ENCODE measurements around the gene HBB. TPM values are rescaled to one million over a fixed set of nuclear protein-coding genes. Genes with fewer than 3 reads are reported as not detected.

HBB gene
- polyA plus RNA-seq, 1 experiment = not detected

GRCh38 chr11:5242208-5242607, 15.3 kb upstream of the HBB start:
- Histone ChIP-seq H3K27me3 (ENCODE audit: control insufficient read depth, insufficient read depth, low read length) (no peaks in the 10 kb centered on the region), H3K36me3 (ENCODE audit: control insufficient read depth, insufficient read depth, low read length) (no peaks in the 10 kb centered on the region), H3K4me3 (ENCODE audit: low read depth, low read length) (no peak overlapping the region)
- ChIA-PET CTCF (interaction anchor here (0.6 kb wide), 1 partner anchor 94 kb away, joined by 3 read pairs; no protein-coding TSS in a partner anchor), POLR2A (no interaction called here)
- no peak for DNase-seq (ENCODE audit: low read depth)
- TF ChIP-seq CTCF (IDR thresholded peaks at IDR 0.05; ENCODE audit: insufficient read depth, low read depth, low read length) = no peak

- Histone ChIP-seq H3K36me3 (ENCODE audit: control insufficient read depth, insufficient read depth, low read length) (no peaks in the 10 kb centered on the region), H3K4me3 (ENCODE audit: low read depth, low read length) (no peak overlapping the region), H3K27me3 (ENCODE audit: control insufficient read depth, insufficient read depth, low read length) (no peaks in the 10 kb centered on the region)
- DNase-seq (ENCODE audit: low read depth) = no peak
- ChIA-PET POLR2A (no interaction called here), CTCF (interaction anchor here (0.6 kb wide), 2 partner anchors 37 to 94 kb away, joined by 3 to 4 read pairs; no protein-coding TSS in a partner anchor)
- TF ChIP-seq CTCF (IDR thresholded peaks at IDR 0.05; ENCODE audit: insufficient read depth, low read depth, low read length) = no peak
Measured at GRCh38 chr11:5241458-5241857, 14.6 kb upstream of the HBB start.

- ChIA-PET POLR2A (no interaction called here), CTCF (interaction anchor here (0.8 to 0.9 kb wide), 2 partner anchors 23 to 49 kb away, joined by 3 read pairs; no protein-coding TSS in a partner anchor)
- no peak for TF ChIP-seq CTCF (IDR thresholded peaks at IDR 0.05; ENCODE audit: insufficient read depth, low read depth, low read length)
- Histone ChIP-seq H3K27me3 (ENCODE audit: control insufficient read depth, insufficient read depth, low read length) (no peaks in the 10 kb centered on the region), H3K36me3 (ENCODE audit: control insufficient read depth, insufficient read depth, low read length) (no peaks in the 10 kb centered on the region), H3K4me3 (ENCODE audit: low read depth, low read length) (no peak overlapping the region)
- no peak for DNase-seq (ENCODE audit: low read depth)
Measured at GRCh38 chr11:5240458-5240857, 13.6 kb upstream of the HBB start.

GRCh38 chr11:5240056-5240455, 13.2 kb upstream of the HBB start:
- Histone ChIP-seq H3K4me3 (ENCODE audit: low read depth, low read length) (no peak overlapping the region), H3K27me3 (ENCODE audit: control insufficient read depth, insufficient read depth, low read length) (no peaks in the 10 kb centered on the region), H3K36me3 (ENCODE audit: control insufficient read depth, insufficient read depth, low read length) (no peaks in the 10 kb centered on the region)
- TF ChIP-seq CTCF (IDR thresholded peaks at IDR 0.05; ENCODE audit: insufficient read depth, low read depth, low read length) = no peak
- CTCF ChIA-PET = interaction anchor here (0.8 kb wide), 1 partner anchor 23 kb away, joined by 3 read pairs; no protein-coding TSS in a partner anchor
- POLR2A ChIA-PET = no interaction called here
- DNase-seq (ENCODE audit: low read depth) = no peak

- no peaks in the 10 kb centered on the region for H3K27me3 ChIP-seq (ENCODE audit: control insufficient read depth, insufficient read depth, low read length)
- H3K4me3 ChIP-seq (ENCODE audit: low read depth, low read length) = no peak overlapping the region
- H3K36me3 ChIP-seq (ENCODE audit: control insufficient read depth, insufficient read depth, low read length) = no peaks in the 10 kb centered on the region
- no peak for TF ChIP-seq CTCF (IDR thresholded peaks at IDR 0.05; ENCODE audit: insufficient read depth, low read depth, low read length)
- POLR2A ChIA-PET = no interaction called here
- DNase-seq (ENCODE audit: low read depth) = no peak
- CTCF ChIA-PET = interaction anchor here (0.9 kb wide), 1 partner anchor 9 kb away, joined by 3 read pairs; no protein-coding TSS in a partner anchor
Measured at GRCh38 chr11:5239046-5239445, 12.2 kb upstream of the HBB start.

Measured in BJ (cell line).